Ovary (tissue), 9 donors: ENCODE results near the gene LTBP2. TPM values are rescaled to one million over a fixed set of nuclear protein-coding genes. Genes with fewer than 3 reads are reported as not detected.
A peak's percentile ranks its signal among the peaks of the same experiment; 100 is the strongest.

Experiments used
- DNase-seq, 5 donors: peaks; one replicate each; pipeline ENCODE4 v3.0.0-alpha.2; 2019 to 2020
- H3K27ac ChIP-seq, 2 donors: fragments of 200-600 bp; one replicate each; pipeline versions ENCODE4 v1.5.1 to v1.8.0; 2019 to 2022
- H3K27me3 ChIP-seq: fragments of 200-600 bp; one replicate; pipeline ENCODE4 v1.8.0; 2022
- H3K36me3 ChIP-seq: fragments of 200-600 bp; sonication (generic); one replicate; pipeline ENCODE4 v1.5.1; 2019
- H3K4me1 ChIP-seq: one replicate; pipeline ENCODE4 v1.8.1; 2013; ENCODE audit warnings: mild to moderate bottlenecking, moderate library complexity; ENCODE audit not compliant: insufficient read depth
- H3K4me3 ChIP-seq: fragments of 200-600 bp; sonication (generic); one replicate; pipeline ENCODE4 v1.5.1; 2017
- H3K9me3 ChIP-seq, 2 donors: fragments of 200-600 bp in 1 of 2; sonication (generic) in 1 of 2; one replicate each; pipeline versions ENCODE4 v1.5.1 to v1.8.1; 2013 to 2019; ENCODE audit warnings: mild to moderate bottlenecking in 1 of 2, moderate library complexity in 1 of 2
- EP300 ChIP-seq: sonication (generic); formaldehyde crosslinking; IDR thresholded peaks from one replicate; pipeline ENCODE4 v1.6.1; 2017; ENCODE audit warnings: antibody characterized with exemption
- POLR2A ChIP-seq: fragments of 450-650 bp; IDR thresholded peaks from one replicate; pipeline ENCODE4 v1.6.1; 2017; ENCODE audit warnings: antibody characterized with exemption, mild to moderate bottlenecking, moderate library complexity
- WGBS, 3 donors: extraction: QIAGEN DNeasy Blood & Tissue Kit in 1 of 3; methylation state at CpG; one replicate each; pipeline versions ENCODE4 v1.1.5 to v1.1.7; 2013 to 2017; 5-methylcytosine and 5-hydroxymethylcytosine counted together
- intact Hi-C, 4 donors: fragments of 100-400 bp; cut with DNase I; formaldehyde crosslinking; loops; one replicate each; pipeline versions ENCODE4 v1.11.0 to v1.15.1; 2022 to 2023
- polyA plus RNA-seq, 2 donors: library from polyadenylated mRNA; stranded (reverse); fragments of 200-250 nt in 1 of 2; fragments of 350-450 nt in 1 of 2; fragmentation: Illumina TruSeq in 1 of 2; extraction: RNeasy Lipid Tissue Mini Kit (QIAGEN cat#74804) in 1 of 2; gene quantifications; one replicate each; pipeline ENCODE4 v1.2.3, GENCODE V29; 2013 to 2014
- total RNA-seq, 7 donors: library from RNA; depleted of rRNA in 2 of 7; stranded (reverse); fragments of >200 nt in 2 of 7; fragmentation: NEBNext Ultra II Directional in 3 of 7; extraction: Animal tissue kit (Norgen Biotek cat#: 25700) in 3 of 7; gene quantifications; one replicate each; pipeline versions ENCODE4 v1.1.0 to v1.2.4, GENCODE V29; 2016 to 2023
- TF ChIP-seq, protein P1 (sequence below), 3 donors: fragments of 450-650 bp in 2 of 3; fragments of 200-600 bp in 1 of 3; IDR thresholded peaks; one replicate each; pipeline versions ENCODE4 v1.5.1 to v1.8.0; 2016 to 2022; ENCODE audit warnings: antibody characterized with exemption in 3 of 3, mild to moderate bottlenecking in 1 of 3
- donor health status: DM: no; HTN: no; CAD: no; lungs with moderate emphysema.
- donor health status: DM: no; HTN: no; CAD: no.
- donor health status: Bipolar disorder and iron deficiency.
- donor health status: DM: yes; HTN: yes; CAD: no.
- donor health status: DM: no; HTN: no; CAD: no.
- donor health status: DM: yes; HTN: yes; CAD: no.

Gene LTBP2
- total and polyA plus RNA-seq, 9 donors = 31.4 to 85.0 (median 60.0) TPM

DNA sequence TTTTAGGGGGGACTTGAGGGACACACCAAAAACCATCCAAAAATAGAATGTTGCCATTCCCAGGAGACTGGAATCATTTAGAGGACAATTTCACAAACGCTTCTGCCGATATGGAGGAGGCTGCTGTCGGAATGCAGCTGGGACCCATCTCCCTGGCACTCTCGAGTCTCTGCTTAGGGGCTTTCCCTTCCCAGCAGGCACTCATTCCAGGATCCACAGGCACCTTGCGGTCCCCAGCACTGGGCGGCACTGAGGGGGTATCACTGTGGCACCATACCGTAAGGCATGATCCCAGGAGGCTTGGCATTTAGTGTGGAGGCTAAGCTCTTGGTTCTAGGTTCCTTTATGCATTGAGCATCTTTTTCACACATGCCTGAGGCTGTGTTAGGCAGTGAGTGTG is 36.6 kb upstream of the LTBP2 start:
- WGBS, 3 donors = 18 to 30% (median 25%) methylated on average over 7 of the region's 7 CpGs
- H3K4me1 ChIP-seq = peaks cover 23% of the 10 kb centered on the region

DNA sequence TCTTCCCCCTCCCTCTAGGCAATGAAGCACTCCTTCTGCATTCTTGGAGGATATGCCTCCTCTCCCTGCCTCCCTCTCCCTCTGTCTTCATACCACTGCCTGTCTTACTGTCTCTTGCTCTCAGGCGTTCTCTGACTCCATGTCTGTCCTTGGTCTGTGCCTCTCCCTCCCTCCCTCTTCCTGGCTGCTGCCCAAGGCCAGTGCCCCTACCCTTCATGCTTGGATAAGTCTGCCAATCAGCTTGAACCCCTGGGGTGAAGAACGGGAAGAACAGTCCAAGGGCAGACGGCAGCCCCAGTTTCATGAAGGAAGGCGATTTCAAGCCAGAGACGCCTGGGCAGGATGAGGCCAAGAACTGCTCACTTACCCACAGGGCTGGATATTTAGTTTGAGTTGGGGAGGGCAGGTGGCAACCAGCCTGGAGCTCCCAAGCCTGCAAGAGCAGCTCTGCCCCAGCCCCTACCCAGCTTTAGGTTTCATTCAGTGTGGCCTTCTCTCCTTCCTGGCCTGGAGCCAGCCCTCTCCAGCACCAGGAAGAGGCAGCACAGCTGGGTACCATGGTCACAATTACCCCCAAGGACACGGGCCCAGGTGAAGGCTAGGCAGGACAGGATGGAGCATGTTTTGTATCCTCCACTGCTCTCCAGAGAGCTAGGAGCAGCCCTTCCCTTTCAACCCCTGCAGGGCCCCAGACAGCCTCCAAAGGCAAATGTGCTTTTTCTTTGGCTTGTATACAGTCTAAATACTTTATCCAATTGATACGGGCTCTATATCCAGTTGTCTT is 35.8 kb upstream of the LTBP2 start:
- no peaks in the 10 kb centered on the region for H3K9me3 ChIP-seq
- peak; percentile 45 to 74 (median 55) for DNase-seq
- H3K36me3 ChIP-seq = no peaks in the 10 kb centered on the region
- TF ChIP-seq POLR2A (no peak), EP300 (no peak)
- TF ChIP-seq, protein P1, sequence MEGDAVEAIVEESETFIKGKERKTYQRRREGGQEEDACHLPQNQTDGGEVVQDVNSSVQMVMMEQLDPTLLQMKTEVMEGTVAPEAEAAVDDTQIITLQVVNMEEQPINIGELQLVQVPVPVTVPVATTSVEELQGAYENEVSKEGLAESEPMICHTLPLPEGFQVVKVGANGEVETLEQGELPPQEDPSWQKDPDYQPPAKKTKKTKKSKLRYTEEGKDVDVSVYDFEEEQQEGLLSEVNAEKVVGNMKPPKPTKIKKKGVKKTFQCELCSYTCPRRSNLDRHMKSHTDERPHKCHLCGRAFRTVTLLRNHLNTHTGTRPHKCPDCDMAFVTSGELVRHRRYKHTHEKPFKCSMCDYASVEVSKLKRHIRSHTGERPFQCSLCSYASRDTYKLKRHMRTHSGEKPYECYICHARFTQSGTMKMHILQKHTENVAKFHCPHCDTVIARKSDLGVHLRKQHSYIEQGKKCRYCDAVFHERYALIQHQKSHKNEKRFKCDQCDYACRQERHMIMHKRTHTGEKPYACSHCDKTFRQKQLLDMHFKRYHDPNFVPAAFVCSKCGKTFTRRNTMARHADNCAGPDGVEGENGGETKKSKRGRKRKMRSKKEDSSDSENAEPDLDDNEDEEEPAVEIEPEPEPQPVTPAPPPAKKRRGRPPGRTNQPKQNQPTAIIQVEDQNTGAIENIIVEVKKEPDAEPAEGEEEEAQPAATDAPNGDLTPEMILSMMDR (IDR thresholded peaks at IDR 0.05) = no peak
- no peak overlapping the region for H3K4me3 ChIP-seq
- intact Hi-C loops = no loop called here
- WGBS, 3 donors = 6 to 12% (median 7%) methylated on average over 7 of the region's 7 CpGs
- no peaks in the 10 kb centered on the region for H3K27me3 ChIP-seq
- peaks cover 23% of the 10 kb centered on the region for H3K4me1 ChIP-seq
- peak overlapping the region in 1 of 2 donors; percentile 41 for H3K27ac ChIP-seq

More for the DNA sequence above, 36.6 kb upstream of the LTBP2 start:
- no peaks in the 10 kb centered on the region for H3K27me3 ChIP-seq
- TF ChIP-seq, protein P1 (IDR thresholded peaks at IDR 0.05) = no peak
- TF ChIP-seq POLR2A = no peak
- TF ChIP-seq EP300 = no peak
- peak overlapping the region in 1 of 2 donors; percentile 41 for H3K27ac ChIP-seq
- intact Hi-C loops = no loop called here
- no peak overlapping the region for H3K4me3 ChIP-seq
- no peaks in the 10 kb centered on the region for H3K9me3 ChIP-seq
- no peak for DNase-seq
- no peaks in the 10 kb centered on the region for H3K36me3 ChIP-seq

DNA sequence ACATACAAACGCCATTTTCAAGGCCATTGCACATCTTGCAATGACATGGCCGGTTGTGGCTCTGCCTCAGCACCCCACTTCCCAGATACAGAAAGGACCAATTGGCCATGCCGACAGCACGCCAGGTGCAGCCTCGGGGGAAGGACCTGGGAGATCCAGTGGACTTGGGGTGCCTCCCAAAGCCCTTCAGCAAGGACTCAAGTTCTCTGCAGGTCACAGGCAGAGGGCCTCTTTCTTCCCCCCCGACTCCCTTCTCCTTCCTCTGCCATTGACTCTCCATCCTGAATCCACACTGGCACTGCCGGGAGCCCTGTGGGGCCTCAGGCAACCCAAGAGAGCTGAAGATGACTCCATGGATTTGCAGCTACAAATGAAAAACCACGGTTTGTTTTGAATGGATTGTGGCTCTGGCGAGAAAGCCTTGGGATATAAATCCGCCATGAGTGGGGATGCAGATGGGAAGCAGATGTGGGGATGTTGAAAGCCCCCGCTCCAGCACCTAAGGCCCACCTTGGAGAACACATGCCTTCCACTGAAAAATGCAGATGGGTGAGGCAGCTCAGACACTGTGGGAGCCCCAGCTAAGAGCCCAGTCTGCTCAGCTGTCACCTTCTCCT is 35.1 kb upstream of the LTBP2 start:
- peak in 1 of 5 donors; percentile 33 for DNase-seq
- peaks cover 23% of the 10 kb centered on the region for H3K4me1 ChIP-seq
- no peaks in the 10 kb centered on the region for H3K36me3 ChIP-seq
- no peaks in the 10 kb centered on the region for H3K9me3 ChIP-seq
- no peak for TF ChIP-seq EP300
- no peaks in the 10 kb centered on the region for H3K27me3 ChIP-seq
- WGBS, 3 donors = 77 to 78% (median 77%) methylated on average over 11 of the region's 11 CpGs
- intact Hi-C loops = no loop called here
- no peak overlapping the region for H3K4me3 ChIP-seq
- peak overlapping the region in 1 of 2 donors; percentile 41 for H3K27ac ChIP-seq

DNA sequence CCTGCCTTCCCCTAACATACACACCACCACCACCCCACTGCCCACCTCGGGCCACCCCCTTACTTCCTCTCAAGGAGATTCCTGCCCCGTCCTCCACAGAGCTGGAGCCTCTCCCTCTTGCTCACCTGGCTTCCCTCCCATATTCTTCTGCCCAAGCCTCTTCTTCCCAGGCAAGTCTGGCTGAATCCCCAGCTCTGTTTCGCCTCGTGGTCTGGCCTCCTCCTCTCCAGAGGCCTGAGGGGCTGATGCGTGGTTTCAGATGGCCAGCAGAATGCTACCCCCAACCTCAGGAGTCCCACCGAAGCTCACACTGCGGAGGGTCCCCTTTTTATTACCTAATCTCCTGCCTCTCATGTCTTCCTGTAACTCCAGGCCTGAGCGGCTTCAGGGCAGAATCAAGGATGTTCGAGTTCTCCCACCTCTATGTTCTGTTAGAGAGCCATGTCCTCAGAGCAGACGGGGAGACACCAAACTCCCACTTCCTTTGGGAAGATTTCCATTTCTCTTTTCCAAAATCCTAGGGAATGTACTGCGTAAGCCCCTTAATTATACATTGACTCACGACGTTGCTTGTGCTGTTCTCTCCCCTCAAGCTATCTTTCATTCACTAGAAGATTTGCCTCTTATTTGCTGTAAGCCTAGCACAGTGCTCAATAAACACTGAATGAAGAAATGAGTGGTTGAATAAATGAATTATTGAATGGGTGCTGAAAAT is 33.9 kb upstream of the LTBP2 start:
- no peak for TF ChIP-seq EP300
- no peak for TF ChIP-seq POLR2A
- TF ChIP-seq, protein P1 (IDR thresholded peaks at IDR 0.05) = no peak
- Histone ChIP-seq H3K4me1 (peaks cover 25% of the 10 kb centered on the region), H3K27ac (peak overlapping the region in 1 of 2 donors; percentile 20), H3K36me3 (no peaks in the 10 kb centered on the region), H3K27me3 (no peaks in the 10 kb centered on the region), H3K9me3 (no peaks in the 10 kb centered on the region), H3K4me3 (no peak overlapping the region)
- 42 to 63% (median 54%) methylated on average over 13 of the region's 13 CpGs for WGBS, 3 donors
- intact Hi-C loops = no loop called here
- peak in 1 of 5 donors; percentile 35 for DNase-seq
